Colonic mucosa (tissue), 4 donors: Measurements from ENCODE around the gene HOXB3. TPM values are rescaled to one million over a fixed set of nuclear protein-coding genes. Genes with fewer than 3 reads are reported as not detected.

Source experiments
- DNase-seq: peaks from one replicate; pipeline ENCODE4 v3.0.0-alpha.2; 2020
- H3K27ac ChIP-seq: fragments of 200-600 bp; one replicate; pipeline ENCODE4 v1.8.0; 2021
- H3K27me3 ChIP-seq: fragments of 200-600 bp; one replicate; pipeline ENCODE4 v1.8.0; 2021
- H3K36me3 ChIP-seq: fragments of 200-600 bp; one replicate; pipeline ENCODE4 v1.8.0; 2021
- H3K4me1 ChIP-seq: fragments of 200-600 bp; one replicate; pipeline ENCODE4 v1.8.0; 2021; ENCODE audit warnings: mild to moderate bottlenecking
- H3K4me3 ChIP-seq: fragments of 200-600 bp; one replicate; pipeline ENCODE4 v1.8.0; 2021
- H3K9ac ChIP-seq, 2 donors: one replicate each; pipeline ENCODE4 v1.7.0; 2013; ENCODE audit warnings: control low read depth in 2 of 2, low read depth in 2 of 2, low read length in 2 of 2
- H3K9me3 ChIP-seq: fragments of 200-600 bp; one replicate; pipeline ENCODE4 v1.8.0; 2021
- CTCF ChIP-seq: fragments of 200-600 bp; IDR thresholded peaks from one replicate; pipeline ENCODE4 v1.8.0; 2022; ENCODE audit warnings: antibody characterized with exemption, mild to moderate bottlenecking
- intact Hi-C: fragments of 100-400 bp; cut with DNase I; formaldehyde crosslinking; loops from one replicate; pipeline ENCODE4 v1.14.1; 2022
- total RNA-seq, 2 donors: library from RNA; stranded (reverse); fragmentation: NEBNext Ultra II Directional in 1 of 2; extraction: Animal tissue kit (Norgen Biotek cat#: 25700) in 1 of 2; gene quantifications; one replicate each; pipeline ENCODE4 v1.2.1, GENCODE V29; 2021
- donor health status: healthy.
- donor health status: DM: no; HTN: no; CAD: no.
- donor health status: DM: no; HTN: no; CAD: no.

Gene HOXB3
- total RNA-seq, 2 donors from 2014 or later = 17.4 to 31.8 TPM

GRCh38 chr17:48567646-48568354 lies 22.2 kb downstream of the HOXB3 start:
- intact Hi-C loops = no loop called here
- peak overlapping the region in 1 of 2 donors; percentile 27 for H3K9ac ChIP-seq
- H3K27me3 ChIP-seq = no peaks in the 10 kb centered on the region
- no peak overlapping the region for H3K4me3 ChIP-seq
- H3K9me3 ChIP-seq = no peaks in the 10 kb centered on the region
- no peaks in the 10 kb centered on the region for H3K36me3 ChIP-seq
- peaks cover 21% of the 10 kb centered on the region for H3K4me1 ChIP-seq
- no peak for TF ChIP-seq CTCF
- DNase-seq = no peak
- peak overlapping the region; percentile 34 for H3K27ac ChIP-seq

- DNase-seq = peak; percentile 84
- H3K36me3 ChIP-seq = no peaks in the 10 kb centered on the region
- intact Hi-C loops = no loop called here
- no peaks in the 10 kb centered on the region for H3K9me3 ChIP-seq
- peak overlapping the region in 1 of 2 donors; percentile 27 for H3K9ac ChIP-seq
- no peak overlapping the region for H3K4me3 ChIP-seq
- H3K27ac ChIP-seq = peak overlapping the region; percentile 34
- H3K27me3 ChIP-seq = no peaks in the 10 kb centered on the region
- no peak for TF ChIP-seq CTCF
- peaks cover 21% of the 10 kb centered on the region for H3K4me1 ChIP-seq
Measured at GRCh38 chr17:48567209-48567608, 22.8 kb downstream of the HOXB3 start.

- Histone ChIP-seq H3K27me3 (no peaks in the 10 kb centered on the region), H3K9ac (peak overlapping the region in 1 of 2 donors; percentile 27), H3K4me3 (no peak overlapping the region), H3K4me1 (peaks cover 21% of the 10 kb centered on the region), H3K27ac (peak overlapping the region; percentile 34), H3K9me3 (no peaks in the 10 kb centered on the region), H3K36me3 (no peaks in the 10 kb centered on the region)
- DNase-seq = no peak
- intact Hi-C loops = no loop called here
- no peak for TF ChIP-seq CTCF
Measured at GRCh38 chr17:48566717-48567116, 23.3 kb downstream of the HOXB3 start.

GRCh38 chr17:48565925-48566710 lies 23.9 kb downstream of the HOXB3 start:
- no peaks in the 10 kb centered on the region for H3K9me3 ChIP-seq
- no peaks in the 10 kb centered on the region for H3K27me3 ChIP-seq
- TF ChIP-seq CTCF = no peak
- DNase-seq = no peak
- H3K27ac ChIP-seq = no peak overlapping the region
- intact Hi-C loops = no loop called here
- H3K36me3 ChIP-seq = no peaks in the 10 kb centered on the region
- H3K4me3 ChIP-seq = no peak overlapping the region
- peaks cover 21% of the 10 kb centered on the region for H3K4me1 ChIP-seq
- H3K9ac ChIP-seq = no peak overlapping the region

GRCh38 chr17:48565022-48565554 lies 25.0 kb downstream of the HOXB3 start:
- H3K4me3 ChIP-seq = no peak overlapping the region
- H3K9ac ChIP-seq = peak overlapping the region in 1 of 2 donors; percentile 48
- no peak for DNase-seq
- no peaks in the 10 kb centered on the region for H3K9me3 ChIP-seq
- intact Hi-C loops = no loop called here
- no peaks in the 10 kb centered on the region for H3K36me3 ChIP-seq
- H3K4me1 ChIP-seq = peaks cover 21% of the 10 kb centered on the region
- TF ChIP-seq CTCF = no peak
- H3K27me3 ChIP-seq = no peaks in the 10 kb centered on the region
- no peak overlapping the region for H3K27ac ChIP-seq
